GM21526 (cell line): ENCODE data around the gene SCAMP4.
A peak's percentile ranks its signal among the peaks of the same experiment; 100 is the strongest.

ENCODE experiments used
- ATAC-seq: cut with Tn5 transposase; IDR thresholded peaks from one replicate; pipeline ENCODE4 v1.9.1; 2021; ENCODE audit warnings: moderate library complexity; ENCODE audit not compliant: unreplicated experiment, low FRiP score

SCAMP4 gene

DNA sequence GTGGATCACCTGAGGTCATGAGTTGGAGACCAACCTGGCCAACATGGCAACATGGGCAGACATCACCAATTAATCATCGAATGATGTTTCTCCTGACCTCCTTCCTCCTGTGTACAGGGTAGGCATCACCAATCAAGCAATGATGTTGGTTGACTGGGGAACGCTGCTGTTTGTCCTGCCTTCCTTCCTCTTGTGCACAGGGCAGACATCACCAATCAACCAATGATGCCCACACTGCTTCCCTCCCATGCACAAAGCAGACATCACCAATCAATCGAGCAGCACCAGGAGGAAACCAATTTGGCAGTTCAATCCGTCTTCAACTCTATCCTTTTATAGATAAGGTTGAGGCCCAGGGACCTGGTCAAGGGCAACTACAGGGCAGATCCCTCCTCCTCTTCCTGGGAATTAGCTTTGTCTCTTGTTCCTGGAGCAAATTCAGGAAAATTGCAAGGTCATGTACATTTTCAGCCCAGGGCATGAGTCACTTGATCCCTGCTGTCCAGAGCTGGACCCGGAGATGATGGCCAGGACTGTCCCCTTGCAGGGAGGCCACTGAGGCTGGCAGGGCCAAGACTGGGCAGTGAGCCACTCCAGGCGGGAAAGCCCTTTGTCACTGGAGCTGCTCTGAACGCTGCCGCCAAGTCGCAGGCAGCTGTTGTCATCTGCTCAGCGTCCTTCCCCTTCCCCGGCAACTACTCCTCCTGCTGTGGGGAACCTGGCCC lies 30.4 kb downstream of the SCAMP4 start:
- no peak for ATAC-seq

DNA sequence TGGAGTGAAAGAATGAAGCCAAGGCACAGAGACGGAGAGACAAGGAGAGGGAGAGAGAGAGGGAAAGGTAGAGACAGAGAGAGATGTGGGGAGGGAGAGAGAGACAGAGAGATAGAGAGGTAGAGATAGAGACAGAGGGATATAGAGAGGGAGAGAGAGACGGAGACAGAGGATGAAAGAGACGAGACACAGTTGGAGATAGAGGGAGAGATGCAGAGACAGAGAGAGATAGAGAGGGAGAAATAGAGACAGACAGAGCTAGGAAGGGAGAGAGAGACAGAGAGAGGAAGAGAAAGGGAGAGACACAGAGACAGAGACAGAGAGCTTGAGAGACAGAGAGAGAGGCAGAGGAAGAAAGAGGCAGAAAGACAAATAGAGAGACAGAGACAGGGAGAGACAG lies 31.2 kb downstream of the SCAMP4 start:
- ATAC-seq: no peak

DNA sequence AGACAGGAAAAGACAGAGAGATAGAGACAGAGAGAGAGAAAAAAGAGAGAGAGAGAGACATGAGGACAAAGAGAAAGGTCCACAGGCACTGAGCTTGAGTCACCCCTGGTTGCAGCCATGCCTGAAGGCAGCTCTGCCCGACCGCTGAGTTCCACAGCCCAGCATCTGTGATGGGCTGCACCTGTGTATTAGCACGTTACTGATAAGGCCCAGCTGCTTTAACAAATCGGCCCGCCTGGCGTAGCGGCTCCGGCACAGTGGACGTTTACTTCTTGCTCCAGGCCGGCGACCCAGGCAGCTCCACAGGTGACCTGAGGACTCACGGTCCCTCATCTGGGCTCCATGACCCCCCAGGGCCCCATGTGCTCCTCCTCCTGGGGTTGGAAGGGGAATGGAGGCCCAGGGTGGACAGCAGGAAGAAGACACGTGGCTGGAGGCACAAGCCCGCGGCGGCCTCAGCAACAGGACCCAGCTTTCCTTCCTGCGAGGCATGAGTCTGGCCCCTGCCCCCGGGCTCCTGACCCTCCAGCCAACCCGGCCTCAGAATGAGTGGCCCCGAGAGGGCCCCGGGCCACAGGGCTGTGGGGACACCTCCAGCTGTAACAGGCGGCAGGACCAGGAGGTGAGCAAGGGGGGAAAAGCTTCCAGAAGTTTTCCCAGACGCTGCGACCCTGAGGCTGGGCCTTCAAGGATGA lies 31.9 kb downstream of the SCAMP4 start:
- no peak for ATAC-seq

DNA sequence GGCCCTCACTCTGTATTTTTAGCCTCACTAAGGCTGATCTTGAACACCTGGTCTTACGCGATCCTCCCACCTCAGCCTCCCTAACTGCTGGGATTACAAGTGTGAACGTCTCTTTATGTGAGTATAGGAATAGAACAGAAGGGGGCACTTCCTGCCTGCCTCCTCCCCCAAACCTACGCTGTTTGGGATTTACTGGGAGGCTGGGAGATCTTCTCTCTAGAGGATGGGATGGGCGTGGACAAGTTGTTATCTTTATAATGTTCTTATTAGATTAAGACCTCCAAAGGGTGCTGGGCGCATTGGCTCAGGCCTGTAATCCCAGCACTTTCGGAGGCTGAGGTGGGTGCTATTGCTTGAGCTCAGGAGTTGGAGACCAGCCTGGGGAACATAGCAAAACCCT lies 32.9 kb downstream of the SCAMP4 start:
- ATAC-seq: no peak

DNA sequence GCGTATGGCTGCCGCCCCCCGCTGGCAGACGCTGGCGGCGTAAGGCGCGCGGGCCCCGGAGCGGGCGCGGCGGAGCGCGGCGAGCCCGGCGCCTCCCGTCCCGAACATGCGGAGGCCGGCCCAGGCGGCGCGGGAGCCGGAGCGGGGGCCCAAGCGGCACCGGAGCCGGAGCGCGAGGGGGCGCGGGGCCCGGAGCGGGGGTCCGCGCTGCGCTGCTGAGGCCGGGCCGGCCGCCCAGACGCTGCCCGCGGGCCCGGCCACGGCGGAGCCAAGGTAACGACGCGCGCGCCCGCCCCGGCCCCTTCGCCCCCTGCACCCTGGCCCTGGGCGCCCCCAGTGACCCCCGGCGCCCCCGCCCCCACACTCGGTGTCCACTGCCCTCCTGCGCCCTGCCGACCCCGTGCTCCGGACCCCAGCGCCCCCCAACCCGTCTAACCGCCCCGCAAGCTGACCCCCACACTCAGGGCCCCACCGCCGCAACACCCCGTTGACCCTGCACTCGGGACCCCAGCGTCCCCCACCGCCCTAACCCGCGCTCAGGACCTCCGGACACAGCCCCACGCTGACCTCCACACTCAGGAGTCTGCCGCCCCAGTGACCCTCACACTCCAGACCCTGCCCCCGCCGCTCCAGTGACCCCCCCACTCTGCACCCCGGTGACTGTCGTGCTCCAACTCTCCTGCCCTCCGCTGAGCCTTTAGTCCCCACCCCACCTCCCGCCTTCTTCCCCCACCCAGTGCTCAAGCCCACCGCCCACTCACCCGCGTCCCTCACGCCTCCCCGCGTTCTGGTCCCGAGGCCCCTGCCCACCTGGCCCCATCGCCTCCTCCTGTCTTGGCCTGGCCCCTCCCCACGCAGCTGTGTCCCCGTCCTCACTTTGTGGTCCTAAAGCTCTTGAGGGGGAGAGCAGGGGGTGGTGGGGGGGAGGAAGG lies 36.2 kb downstream of the SCAMP4 start, which contains the start of gene CSNK1G2:
Gene CSNK1G2, plus strand, starts transcription at position 27 of the 932 bp plus-strand sequence. CDS start 28,601 bp downstream, outside the sequence.
- ATAC-seq: peak; percentile 49

DNA sequence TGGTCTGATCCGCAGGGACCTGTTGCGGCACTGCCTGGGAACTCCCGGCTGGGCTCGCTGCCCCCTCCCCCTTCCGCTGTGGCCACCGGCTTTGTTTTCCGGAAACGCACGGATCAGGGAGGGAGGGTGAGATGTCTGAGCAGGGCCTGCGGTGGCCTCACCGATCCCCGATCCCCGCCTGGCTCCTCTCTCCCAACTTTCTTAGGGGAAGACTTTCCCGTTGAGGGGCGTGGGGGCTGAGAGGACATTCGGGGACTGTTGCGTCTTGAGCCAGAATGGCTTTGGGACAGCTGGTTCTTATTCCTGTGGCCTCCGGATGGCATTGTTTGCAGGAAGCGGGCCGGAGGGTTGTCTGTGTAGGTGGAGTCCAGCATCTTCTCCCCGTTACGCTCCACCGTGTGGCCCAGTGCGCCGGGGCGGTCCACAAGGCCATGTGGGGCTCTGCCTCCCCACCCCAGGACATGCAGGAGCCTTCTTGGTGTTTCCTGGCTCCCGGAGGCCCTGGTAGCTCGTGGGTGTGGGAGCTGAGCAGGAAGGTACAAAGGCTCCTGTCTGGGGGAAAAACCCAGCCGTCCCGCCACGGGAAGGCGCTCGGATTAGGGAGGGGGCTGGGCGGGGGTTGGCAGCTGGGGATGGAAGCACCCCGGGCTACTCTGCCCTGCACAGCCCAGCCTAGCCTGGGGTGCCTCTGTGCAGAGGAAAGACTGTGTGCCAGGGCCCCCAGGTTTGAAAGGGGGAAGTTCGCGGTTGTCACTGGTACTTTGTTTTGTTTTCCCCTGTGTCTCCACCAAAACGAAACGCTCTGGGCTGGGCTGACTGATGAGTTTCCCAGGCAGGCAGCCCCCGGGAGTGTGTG lies 37.1 kb downstream of the SCAMP4 start:
- ATAC-seq: no peak

DNA sequence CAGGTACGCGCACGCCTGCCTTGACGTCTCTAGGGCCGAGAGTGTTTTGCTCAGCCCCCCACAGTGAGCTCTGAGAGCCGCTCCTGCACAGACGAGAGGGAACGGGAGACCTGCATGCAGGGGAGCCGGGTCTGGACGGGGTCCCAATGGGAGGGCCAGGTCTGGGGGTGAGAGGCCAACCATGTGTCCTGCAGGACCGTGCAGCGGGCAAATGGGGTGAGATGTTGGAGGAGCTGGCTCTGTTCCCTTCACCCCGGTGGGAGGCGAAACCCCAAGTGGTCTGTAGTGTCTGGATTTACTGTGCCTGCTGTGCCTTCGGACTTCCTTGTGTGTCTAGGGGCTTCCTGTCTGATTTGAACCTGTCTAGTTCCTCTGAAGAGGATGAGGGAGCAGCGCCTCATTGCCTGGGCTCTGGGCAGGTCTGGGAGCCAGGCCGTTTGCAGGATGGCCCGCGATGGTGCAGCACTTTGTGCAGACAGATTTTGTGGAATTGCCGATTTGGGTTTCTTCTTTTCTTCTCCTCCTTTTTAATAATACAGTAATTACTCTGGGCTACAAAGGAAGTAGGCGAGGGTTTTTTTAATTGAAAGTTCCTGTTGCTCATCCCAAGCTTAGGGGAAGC lies 37.8 kb downstream of the SCAMP4 start:
- no peak for ATAC-seq

DNA sequence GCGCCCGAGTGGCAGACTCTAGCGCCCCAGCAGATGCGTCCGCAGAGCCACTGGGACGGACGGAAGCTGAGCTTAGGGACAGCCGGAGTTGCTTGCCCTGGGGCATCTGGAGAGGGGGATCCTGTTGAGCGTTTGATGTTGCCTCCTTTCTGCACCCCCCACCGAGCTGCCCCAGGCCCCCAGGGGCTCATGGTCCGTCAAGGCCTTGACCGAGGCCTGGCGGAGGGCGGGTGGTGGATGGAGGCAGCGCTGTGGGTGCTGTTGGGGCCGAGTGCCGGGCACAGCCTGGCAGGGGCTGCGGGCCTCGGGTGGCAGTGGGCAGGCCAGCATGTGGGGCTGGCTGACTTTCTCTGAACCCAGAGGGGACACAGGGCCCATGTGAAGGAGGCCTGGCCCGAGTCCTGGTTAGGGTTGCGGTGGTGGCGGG lies 38.5 kb downstream of the SCAMP4 start:
- ATAC-seq: no peak

DNA sequence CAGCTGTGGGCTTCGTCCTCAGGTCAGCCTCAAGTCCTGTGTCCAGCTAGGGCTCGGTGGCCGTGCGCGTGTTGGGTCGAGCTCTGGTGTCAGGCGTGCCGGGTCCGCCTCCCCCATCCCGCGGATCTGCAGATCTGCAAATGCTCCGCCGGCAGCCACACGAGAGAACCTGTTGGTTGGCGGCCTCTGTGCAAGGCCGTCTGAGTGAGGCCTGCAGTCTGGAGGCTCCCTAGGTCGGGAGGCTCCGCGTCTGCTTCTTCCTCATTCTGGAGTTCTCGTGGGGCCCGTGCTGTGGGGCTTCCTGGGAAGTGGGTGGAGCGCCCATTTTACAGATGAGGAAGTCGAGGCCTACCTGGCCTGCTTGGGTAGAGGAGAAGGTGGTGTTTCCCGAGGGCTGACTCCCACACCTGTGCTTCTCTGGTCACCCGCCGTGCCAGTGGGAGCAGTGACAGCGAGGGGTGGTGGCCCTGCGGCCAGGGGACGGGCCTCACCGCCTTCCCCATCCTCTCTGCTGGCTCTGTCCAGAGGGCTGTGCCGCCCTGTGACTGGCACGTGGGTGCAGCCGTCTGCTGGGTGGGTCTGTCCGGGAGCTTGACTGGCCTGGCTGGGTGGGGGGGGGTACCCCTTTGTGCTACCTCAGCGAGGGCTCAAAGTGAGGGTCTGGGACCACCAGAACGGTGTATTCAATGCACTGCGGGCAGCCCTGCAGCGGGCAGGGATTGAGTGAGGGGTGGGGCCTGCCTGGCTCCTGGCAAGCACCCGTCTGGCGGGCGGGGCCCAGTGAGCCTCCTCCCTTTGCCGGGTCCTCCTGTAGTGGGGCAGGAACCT lies 39.1 kb downstream of the SCAMP4 start:
- no peak for ATAC-seq

- ATAC-seq: no peak
These were observed 39.8 kb downstream of the SCAMP4 start for GRCh38 chr19:1944916-1945561.

DNA sequence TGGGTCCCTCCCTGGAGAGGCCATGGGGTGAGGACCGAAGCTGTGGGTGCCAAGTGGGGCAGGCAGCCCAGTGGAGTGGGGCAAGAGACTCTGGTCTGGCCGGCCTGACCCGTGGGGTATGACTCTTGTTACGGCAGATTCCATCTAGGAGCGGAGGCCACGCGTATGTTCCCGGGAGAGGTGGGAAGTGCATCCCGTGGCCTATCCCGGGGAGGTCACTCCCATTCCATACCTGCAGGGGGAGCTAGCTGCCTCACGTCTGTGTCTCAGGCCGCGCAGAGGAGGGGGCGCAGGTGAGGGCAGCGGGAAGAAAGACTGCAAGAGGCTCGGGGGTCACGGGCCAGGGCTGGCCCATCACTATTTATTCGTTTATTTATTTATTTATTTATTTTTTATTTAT lies 40.7 kb downstream of the SCAMP4 start:
- ATAC-seq: no peak

DNA sequence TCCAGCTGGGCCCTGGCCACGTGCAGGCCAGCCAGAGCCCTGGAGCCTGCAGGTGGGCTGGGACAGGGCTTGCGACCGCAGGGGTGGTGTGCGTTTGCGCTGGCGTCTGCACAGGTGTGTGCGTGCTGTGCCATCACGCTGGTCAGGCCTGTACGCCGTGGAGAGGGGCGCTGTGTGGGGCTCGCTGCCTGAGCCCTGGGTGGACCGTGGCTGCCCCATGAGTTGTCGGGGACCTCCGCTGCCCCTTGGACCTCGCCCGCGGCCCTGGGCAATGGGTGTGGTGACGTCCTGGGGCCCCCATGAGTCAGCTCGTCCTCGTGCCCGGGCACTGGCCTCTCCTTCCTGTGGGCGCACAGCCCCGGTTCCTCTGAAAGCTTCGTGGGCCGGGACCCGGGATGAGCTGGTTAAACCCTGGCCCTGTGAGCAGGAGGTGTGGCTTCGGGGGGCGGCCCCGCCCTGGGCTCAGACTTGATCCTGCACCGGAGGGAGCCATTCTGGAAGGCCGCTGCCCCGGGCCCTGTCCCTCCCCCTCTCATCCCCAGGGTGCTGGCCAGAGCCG lies 42.5 kb downstream of the SCAMP4 start:
- ATAC-seq: no peak

DNA sequence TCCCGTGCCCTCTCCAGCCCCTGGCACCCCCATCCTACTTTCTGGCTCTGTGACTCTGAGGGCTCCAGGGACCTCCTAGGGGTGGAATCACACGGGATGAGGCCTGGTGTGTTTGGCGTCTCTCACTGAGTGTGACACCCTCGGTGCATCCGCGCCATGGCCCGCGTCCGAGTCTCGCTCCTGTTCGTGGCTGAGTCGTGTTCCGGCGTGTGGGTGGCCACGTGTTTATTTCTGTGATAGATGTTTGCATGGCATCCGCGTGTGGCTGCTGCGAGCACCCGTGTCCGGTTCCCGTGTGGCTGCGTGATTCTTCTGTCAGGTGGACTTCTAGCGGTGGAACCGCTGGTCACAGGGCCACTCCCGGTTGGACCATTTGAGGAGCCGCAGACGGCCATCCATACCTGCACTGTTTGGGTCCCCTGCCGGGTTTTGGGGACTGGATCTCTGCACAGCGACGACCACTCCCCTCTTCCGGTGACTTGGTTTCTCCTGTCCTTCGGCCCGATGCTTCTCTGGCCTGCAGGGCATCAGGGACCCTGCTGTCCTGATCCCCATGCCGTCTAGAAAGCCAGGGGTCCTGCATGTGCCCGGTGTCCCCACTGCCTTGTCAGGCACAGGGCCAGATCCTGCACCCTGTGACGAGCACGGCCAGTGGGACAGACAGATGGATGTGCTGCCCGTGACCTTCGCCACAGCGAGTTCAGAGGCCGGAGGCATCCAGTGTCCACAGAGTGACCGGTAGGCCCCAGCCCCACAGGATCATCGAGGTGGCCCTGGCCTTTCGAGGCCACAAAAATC lies 44.3 kb downstream of the SCAMP4 start:
- ATAC-seq: no peak

DNA sequence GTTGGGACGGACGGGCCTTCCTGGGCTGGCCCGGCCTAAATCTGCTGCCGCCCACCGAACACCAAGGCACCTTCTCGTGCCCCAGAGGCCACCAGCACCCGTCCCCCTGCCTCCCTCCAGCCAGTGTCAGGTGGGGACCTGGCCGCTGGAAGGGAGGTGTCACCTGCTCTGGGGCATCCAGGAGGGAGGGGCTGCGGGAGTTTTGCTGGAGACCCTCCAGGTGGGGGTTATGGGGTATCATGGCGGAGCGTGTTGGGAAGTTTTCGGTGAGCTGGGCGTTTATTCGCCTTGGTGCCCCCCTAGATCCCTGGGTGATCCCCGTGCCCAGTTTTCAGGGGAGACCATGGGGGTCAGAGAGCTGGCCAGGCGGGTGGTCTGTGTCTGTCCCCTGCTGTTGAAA lies 45.4 kb downstream of the SCAMP4 start:
- ATAC-seq: no peak

- ATAC-seq: no peak
These were observed 47.4 kb downstream of the SCAMP4 start for GRCh38 chr19:1952635-1953034.

DNA sequence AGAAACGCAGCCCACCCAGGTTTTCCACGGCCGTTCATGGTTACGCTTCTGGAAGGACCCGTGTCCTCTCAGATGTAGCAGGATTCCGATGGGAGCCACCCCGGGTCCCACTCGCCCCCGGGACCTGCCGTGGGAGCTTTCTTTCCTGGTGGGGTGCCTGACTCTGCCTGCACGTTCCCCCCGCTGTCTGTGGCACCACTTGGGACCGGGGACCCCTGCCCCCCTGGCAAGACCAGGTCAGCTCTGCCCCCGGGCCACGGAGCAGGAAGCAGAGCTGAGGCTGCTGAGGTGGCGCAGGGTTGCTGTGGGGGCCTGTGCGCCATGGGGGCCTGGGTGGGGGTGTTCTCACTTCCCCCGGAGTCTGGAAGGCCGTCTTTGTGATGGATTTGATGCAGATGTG lies 47.8 kb downstream of the SCAMP4 start:
- no peak for ATAC-seq

DNA sequence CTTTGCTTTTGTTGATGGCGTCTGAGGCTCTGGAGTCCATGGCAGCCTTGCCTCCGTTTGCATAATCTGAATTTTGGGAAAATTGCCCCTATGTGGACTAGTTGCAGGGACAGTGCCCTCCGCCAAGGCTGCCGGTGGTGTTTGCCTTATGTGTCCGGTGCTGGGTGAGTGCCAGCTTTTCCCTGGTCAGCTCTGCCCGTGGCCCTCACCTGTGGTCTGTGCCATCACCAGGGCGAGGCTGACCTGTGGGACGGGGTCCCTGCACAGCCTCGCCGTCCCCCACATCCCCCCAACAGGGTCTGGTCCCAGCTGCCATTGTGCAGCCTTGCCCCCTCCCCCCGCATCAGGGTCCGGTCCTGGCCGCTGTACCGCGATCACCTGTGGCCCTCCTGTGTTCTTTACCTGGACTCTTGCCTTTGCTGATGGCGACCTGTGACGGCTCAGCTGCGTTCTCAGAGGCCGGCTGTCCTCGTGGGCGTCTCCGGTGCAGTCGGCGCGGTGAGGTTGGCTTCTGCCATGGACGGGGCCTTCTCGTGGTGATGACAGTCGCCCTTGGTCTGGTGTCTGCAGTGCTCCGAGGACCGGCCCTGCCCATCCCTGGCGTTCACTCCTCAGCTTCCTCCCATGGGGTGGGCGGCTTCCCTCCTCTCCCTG lies 48.4 kb downstream of the SCAMP4 start:
- ATAC-seq: no peak
